ENCODE data around the gene VTI1A.

Gene VTI1A

DNA sequence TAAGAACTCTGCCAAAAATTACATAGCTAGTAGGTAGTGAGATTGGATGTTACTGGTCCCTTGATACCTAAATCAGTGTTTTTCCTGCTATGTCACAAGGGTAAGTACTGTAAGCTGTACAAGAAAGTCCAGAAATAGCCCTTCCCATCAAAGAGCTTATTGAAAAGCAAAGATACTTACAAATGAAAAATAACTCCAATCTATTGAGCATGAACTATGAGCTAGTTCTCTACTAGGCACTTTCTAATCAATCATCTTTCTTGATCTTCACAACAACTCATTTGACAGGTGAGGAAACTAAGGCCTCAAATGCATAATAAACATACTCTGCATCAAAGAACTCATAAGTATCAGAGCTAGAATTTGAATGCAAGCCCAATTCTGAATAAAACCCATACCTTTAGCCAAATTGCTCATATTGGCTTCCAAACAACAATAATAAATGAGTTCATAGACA, 253.2 kb downstream of the VTI1A start:
- TF ChIP-seq POLR2AphosphoS5 (IDR thresholded peaks at IDR 0.05; ENCODE audit: low read depth, low read length), result no peak
- no peak for TF ChIP-seq POLR2A (IDR thresholded peaks at IDR 0.05; ENCODE audit: low read depth, low read length)
- TF ChIP-seq TAF1 (IDR thresholded peaks at IDR 0.05; ENCODE audit: borderline replicate concordance, low read depth, low read length), result no peak
- FAIRE-seq (no peak), DNase-seq (ENCODE audit: insufficient read length) (no peak)

DNA sequence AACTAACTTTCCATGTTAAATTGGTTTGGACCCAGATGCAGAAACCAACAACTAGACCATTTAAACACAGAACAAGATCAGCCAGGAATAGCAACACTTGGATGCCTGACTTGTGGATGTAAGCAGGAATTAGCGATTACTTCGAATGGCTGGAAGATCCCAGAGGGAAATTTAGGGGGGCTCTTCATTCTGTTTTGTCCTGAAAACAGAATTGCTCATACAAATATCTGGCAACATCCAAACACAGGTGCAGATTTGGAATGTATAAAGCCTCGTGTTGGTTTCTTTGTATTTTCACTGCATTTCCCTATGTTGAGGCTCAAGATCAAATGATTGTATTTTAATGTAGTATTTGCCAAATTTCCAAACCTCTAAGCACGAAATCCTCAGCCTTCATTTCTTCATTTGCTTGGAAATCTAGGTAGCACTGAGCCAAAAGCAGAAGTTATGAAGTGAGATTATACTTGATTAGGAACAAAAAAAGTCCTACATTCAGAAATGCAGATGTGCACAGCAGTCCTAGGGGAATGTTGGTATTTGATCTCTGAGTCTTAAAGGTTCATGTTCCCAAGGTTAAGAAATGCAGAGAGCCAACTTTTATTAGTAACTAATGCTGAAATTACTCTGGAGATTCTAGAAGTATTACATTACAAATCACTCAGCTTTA, 254.3 kb downstream of the VTI1A start:
- DNase-seq (ENCODE audit: insufficient read length) (no peak), FAIRE-seq (no peak)
- TF ChIP-seq POLR2AphosphoS5 (IDR thresholded peaks at IDR 0.05; ENCODE audit: low read depth, low read length) (no peak), POLR2A (IDR thresholded peaks at IDR 0.05; ENCODE audit: low read depth, low read length) (no peak), TAF1 (IDR thresholded peaks at IDR 0.05; ENCODE audit: borderline replicate concordance, low read depth, low read length) (no peak)

DNA sequence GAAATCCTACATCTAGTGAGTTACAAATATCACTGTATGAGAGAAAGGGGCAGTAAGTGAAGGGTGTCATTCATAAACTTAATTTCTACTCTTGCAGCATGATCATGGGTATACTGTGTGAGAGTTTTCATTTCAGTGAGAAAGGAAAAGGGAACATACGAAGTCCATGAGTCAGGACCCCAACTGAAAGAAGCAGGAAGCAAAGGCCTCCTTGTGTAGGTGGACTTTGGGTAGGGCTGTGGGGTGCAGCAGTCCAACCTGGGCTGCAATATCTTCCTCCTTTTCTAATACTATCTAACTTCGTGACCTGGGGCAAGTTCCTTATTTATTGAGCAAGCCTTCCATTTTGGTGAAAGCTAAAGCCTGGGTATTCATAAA, 254.9 kb downstream of the VTI1A start:
- no peak for FAIRE-seq
- TF ChIP-seq POLR2A (IDR thresholded peaks at IDR 0.05; ENCODE audit: low read depth, low read length) (no peak), POLR2AphosphoS5 (IDR thresholded peaks at IDR 0.05; ENCODE audit: low read depth, low read length) (no peak), TAF1 (IDR thresholded peaks at IDR 0.05; ENCODE audit: borderline replicate concordance, low read depth, low read length) (no peak)
- DNase-seq (ENCODE audit: insufficient read length), result no peak

DNA sequence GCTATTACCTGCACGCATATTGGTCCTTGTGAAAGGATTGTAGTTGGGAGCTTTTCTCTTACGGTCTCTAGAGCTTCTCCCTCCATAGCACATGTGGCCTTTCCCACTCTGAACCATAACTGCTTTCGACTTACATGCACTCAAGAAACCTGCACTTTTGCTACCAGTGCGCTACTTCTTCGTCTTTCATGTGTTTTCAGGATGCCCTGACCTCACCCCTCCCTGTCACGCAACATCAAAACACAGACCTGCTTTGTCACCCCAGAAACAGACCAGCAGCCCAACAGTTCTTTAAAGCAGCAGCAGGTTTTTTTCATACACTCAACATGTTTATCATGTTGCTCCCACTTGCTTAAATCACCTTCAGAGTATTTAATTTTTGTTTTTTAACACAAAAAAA, 259.6 kb downstream of the VTI1A start:
- DNase-seq (ENCODE audit: insufficient read length) (no peak), FAIRE-seq (no peak)
- TF ChIP-seq POLR2A (IDR thresholded peaks at IDR 0.05; ENCODE audit: low read depth, low read length), result no peak
- no peak for TF ChIP-seq TAF1 (IDR thresholded peaks at IDR 0.05; ENCODE audit: borderline replicate concordance, low read depth, low read length)
- no peak for TF ChIP-seq POLR2AphosphoS5 (IDR thresholded peaks at IDR 0.05; ENCODE audit: low read depth, low read length)

DNA sequence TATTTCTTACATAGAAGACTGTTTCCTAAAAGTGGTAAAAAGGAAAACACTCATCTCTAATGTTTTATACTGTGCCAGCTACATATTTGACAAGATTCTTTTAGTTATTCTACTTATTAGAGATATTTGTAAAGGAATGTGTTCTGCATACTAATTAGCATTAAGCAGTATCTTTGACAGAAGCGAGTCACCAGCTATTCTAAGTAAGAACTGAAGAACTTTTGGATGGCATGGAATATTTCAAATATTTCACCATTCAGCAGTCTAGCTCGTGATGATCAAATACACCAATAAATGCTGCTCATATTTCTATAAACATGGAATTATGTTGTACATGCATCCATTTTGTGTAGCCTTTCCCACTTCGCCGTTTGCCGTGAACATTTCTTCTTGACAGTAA, 261.4 kb downstream of the VTI1A start:
- no peak for DNase-seq (ENCODE audit: insufficient read length)
- TF ChIP-seq POLR2A (IDR thresholded peaks at IDR 0.05; ENCODE audit: low read depth, low read length) (no peak), POLR2AphosphoS5 (IDR thresholded peaks at IDR 0.05; ENCODE audit: low read depth, low read length) (no peak), TAF1 (IDR thresholded peaks at IDR 0.05; ENCODE audit: borderline replicate concordance, low read depth, low read length) (no peak)
- no peak for FAIRE-seq

DNA sequence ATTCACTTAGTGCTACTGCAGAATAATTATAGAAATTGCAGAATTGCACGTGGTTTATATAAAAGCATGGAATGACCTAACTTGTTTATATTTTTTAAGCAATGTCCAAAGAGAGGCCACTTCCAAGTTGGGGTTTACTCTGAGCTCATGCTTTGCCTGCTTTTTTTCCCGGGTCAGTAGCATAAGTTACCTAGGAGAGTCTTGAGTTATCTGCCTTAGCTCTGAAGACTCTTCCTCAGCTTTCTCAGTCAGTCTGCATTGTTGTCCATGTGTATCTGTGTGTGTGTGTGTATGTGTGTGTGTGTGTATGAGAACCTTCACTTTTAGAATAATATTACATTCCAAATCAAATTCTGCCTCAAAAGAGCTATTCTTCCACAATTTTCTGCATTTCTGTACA, 263.5 kb downstream of the VTI1A start:
- no peak for DNase-seq (ENCODE audit: insufficient read length)

DNA sequence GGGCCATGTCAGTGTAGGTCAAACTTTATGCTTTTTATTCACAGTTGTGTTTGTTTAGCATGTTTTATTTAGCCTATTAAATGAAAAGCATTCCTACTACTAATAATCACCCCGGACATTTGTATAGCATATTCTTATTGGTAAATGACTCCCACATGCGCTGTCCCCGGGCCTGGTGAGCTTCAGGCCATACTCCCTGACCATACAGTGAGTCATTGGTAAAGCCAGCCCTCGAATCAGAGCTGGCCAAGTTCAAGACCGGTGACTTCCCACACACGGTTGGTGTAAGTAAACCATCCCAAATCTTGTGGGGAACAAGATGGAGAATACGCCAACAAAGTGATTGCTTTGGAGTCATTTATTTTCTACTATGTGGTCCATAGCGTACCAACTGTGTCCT, 264.4 kb downstream of the VTI1A start:
- no peak for DNase-seq (ENCODE audit: insufficient read length)
- FAIRE-seq, result no peak
- TF ChIP-seq POLR2A (IDR thresholded peaks at IDR 0.05; ENCODE audit: low read depth, low read length), result no peak
- no peak for TF ChIP-seq POLR2AphosphoS5 (IDR thresholded peaks at IDR 0.05; ENCODE audit: low read depth, low read length)
- TF ChIP-seq TAF1 (IDR thresholded peaks at IDR 0.05; ENCODE audit: borderline replicate concordance, low read depth, low read length), result no peak

More for the DNA sequence above, 263.5 kb downstream of the VTI1A start:
- FAIRE-seq, result no peak
- TF ChIP-seq POLR2AphosphoS5 (IDR thresholded peaks at IDR 0.05; ENCODE audit: low read depth, low read length), result no peak
- no peak for TF ChIP-seq TAF1 (IDR thresholded peaks at IDR 0.05; ENCODE audit: borderline replicate concordance, low read depth, low read length)
- no peak for TF ChIP-seq POLR2A (IDR thresholded peaks at IDR 0.05; ENCODE audit: low read depth, low read length)

DNA sequence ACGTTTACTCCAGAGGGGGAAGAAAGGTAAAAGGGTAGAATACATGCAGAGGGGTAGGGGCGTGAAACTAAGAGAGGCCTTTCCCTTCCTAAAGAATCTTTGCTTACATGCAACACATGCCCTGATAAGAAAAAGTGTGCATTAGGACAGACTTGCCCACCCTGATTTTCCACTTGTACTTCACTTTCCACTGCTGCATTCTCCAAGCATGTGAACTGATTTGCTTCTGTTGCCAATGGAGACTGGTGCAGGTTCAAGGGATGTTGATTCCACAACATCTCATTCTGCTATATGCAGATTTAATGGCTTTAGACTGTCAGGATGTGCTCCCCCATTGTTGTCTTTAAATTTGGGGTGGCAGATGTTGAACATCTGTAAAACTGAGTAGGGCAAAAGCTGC, 265.5 kb downstream of the VTI1A start:
- TF ChIP-seq POLR2AphosphoS5 (IDR thresholded peaks at IDR 0.05; ENCODE audit: low read depth, low read length) (no peak), TAF1 (IDR thresholded peaks at IDR 0.05; ENCODE audit: borderline replicate concordance, low read depth, low read length) (no peak), POLR2A (IDR thresholded peaks at IDR 0.05; ENCODE audit: low read depth, low read length) (no peak)
- DNase-seq (ENCODE audit: insufficient read length) (no peak), FAIRE-seq (peak; percentile 46)

DNA sequence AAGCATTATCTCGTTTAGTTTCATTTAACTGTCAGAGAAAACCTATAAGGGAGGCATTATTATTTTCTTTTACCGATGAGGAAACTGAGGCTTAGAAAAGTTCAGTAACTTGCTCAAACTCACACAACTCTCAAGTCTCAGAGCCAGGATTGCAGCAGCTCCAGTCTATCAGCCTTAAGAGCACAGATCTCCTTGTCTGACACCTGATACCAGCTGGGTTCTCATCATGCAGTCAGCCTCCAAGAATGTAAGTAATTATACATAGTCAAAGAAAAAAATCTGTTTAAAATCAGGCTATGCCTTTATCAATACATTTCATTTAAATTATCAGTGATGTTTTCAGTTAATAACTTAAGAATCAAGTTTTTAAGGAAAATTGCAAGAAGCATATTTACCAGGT, 266.4 kb downstream of the VTI1A start:
- no peak for FAIRE-seq
- TF ChIP-seq POLR2A (IDR thresholded peaks at IDR 0.05; ENCODE audit: low read depth, low read length) (no peak), TAF1 (IDR thresholded peaks at IDR 0.05; ENCODE audit: borderline replicate concordance, low read depth, low read length) (no peak), POLR2AphosphoS5 (IDR thresholded peaks at IDR 0.05; ENCODE audit: low read depth, low read length) (no peak)
- DNase-seq (ENCODE audit: insufficient read length), result no peak

DNA sequence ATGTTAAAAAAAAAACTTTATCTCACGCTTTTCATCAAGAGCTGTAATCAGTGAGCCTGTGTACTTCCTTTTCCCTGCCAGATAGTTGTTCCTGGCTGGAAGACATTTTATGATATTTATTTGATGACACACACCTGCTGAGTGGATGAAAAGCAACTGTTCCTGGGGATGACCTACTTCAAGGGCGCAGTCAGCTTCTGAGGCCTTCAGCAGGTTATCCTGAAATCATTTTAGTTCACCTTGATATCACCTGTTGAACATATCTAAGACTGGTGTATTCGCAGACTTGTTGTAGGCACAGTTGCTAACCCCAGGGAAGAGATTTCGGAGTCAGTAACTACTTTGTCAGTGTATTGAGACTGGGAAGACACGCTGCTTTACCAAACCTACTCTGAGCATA, 268.6 kb downstream of the VTI1A start:
- DNase-seq (ENCODE audit: insufficient read length) (no peak), FAIRE-seq (no peak)
- TF ChIP-seq TAF1 (IDR thresholded peaks at IDR 0.05; ENCODE audit: borderline replicate concordance, low read depth, low read length) (no peak), POLR2A (IDR thresholded peaks at IDR 0.05; ENCODE audit: low read depth, low read length) (no peak)

DNA sequence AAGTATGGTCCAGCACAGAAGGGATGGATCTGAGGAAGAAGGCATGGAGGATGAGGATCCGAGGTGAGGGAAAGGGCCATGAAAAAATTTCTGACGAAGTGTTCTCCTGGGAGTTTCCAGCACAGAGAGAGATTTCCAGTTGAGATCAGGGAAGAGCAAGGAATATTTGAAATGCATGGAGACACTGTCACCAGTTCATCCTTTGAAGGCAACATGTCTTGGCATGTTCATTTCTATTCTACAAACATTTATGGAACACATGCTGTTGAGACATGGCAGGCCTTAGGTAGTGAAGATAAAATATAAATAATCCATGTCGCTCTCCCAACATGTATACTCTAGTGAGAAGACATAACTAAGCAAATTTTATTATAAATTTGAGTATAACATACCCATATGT, 269.1 kb downstream of the VTI1A start:
- TF ChIP-seq POLR2AphosphoS5 (IDR thresholded peaks at IDR 0.05; ENCODE audit: low read depth, low read length) (no peak), TAF1 (IDR thresholded peaks at IDR 0.05; ENCODE audit: borderline replicate concordance, low read depth, low read length) (no peak), POLR2A (IDR thresholded peaks at IDR 0.05; ENCODE audit: low read depth, low read length) (no peak)
- DNase-seq (ENCODE audit: insufficient read length), result no peak
- no peak for FAIRE-seq

DNA sequence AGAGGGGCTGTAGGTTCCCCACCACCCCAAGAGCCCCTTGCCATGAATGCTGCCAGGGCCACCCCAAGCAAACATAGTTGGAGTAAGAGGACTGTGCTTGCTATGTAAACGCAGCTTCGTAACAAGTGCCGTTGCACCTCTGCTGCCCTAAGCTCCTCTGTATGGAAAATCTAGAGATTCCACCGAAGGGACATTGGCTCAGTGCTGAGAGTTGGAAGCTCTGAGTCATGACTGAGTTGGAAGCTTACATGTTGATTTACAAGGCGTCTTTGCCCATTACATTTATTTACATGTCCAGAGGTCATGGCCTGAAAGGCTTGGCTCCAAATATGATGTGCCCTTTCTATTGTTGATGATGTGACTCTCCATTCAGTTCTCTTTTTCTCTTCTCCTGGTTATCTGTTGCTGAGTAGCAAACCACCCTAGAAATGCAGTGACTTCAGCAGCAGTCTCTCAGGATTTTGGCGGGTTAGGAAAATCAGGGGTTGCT, 270.0 kb downstream of the VTI1A start:
- FAIRE-seq, result no peak
- DNase-seq (ENCODE audit: insufficient read length), result no peak
- TF ChIP-seq TAF1 (IDR thresholded peaks at IDR 0.05; ENCODE audit: borderline replicate concordance, low read depth, low read length), result no peak
- TF ChIP-seq POLR2AphosphoS5 (IDR thresholded peaks at IDR 0.05; ENCODE audit: low read depth, low read length), result no peak
- no peak for TF ChIP-seq POLR2A (IDR thresholded peaks at IDR 0.05; ENCODE audit: low read depth, low read length)

All from GM12892 (cell line).